ENCODE data around the gene ABR. TPM values are rescaled to one million over a fixed set of nuclear protein-coding genes. Genes with fewer than 3 reads are reported as not detected.

Gene ABR
- total RNA-seq, 1 donor from 2014 or later, result 92.7 TPM

GRCh38 chr17:1027044-1027443, 152.7 kb downstream of the ABR start:
- H3K27me3 Mint-ChIP-seq (ENCODE audit: insufficient read depth, low read depth), result no peaks in the 10 kb centered on the region
- H3K9me3 Mint-ChIP-seq, result no peaks in the 10 kb centered on the region
- H3K27me3 ChIP-seq, result peaks cover 17% of the 10 kb centered on the region
- peaks cover 20% of the 10 kb centered on the region for H3K4me1 Mint-ChIP-seq
- peaks cover 8% of the 10 kb centered on the region for H3F3A ChIP-seq (ENCODE audit: low read depth)
- H3K9ac ChIP-seq, result no peak overlapping the region
- H3K4me1 ChIP-seq, result peaks cover 14% of the 10 kb centered on the region
- peaks cover 4% of the 10 kb centered on the region for H3K36me3 Mint-ChIP-seq
- no peaks in the 10 kb centered on the region for H3K9me3 ChIP-seq (ENCODE audit: low read depth)
- no peak overlapping the region for H3K4me3 ChIP-seq
- H3K4me2 ChIP-seq, result no peak overlapping the region
- no peak for DNase-seq (ENCODE audit: low spot score)
- H3K36me3 ChIP-seq, result no peaks in the 10 kb centered on the region
- no peak overlapping the region for H3K4me3 Mint-ChIP-seq
- H3K79me2 ChIP-seq (ENCODE audit: low read depth), result no peaks in the 10 kb centered on the region
- no peak for TF ChIP-seq EZH2 (IDR thresholded peaks at IDR 0.05)
- TF ChIP-seq EZH2phosphoT487 (IDR thresholded peaks at IDR 0.05), result no peak
- no peak for TF ChIP-seq CTCF (IDR thresholded peaks at IDR 0.05)
- no peak overlapping the region for H2AFZ ChIP-seq (replicated peaks)
- H3K27ac ChIP-seq, result no peak overlapping the region
- H3K27ac Mint-ChIP-seq, result no peak overlapping the region
- peaks cover 30% of the 10 kb centered on the region for H4K20me1 ChIP-seq (ENCODE audit: low read depth)

- Histone ChIP-seq H3K79me2 (ENCODE audit: low read depth) (no peaks in the 10 kb centered on the region), H3K27ac (no peak overlapping the region), H3K36me3 (no peaks in the 10 kb centered on the region), H3K9me3 (ENCODE audit: low read depth) (no peaks in the 10 kb centered on the region), H2AFZ (replicated peaks) (no peak overlapping the region), H3K4me1 (peaks cover 12% of the 10 kb centered on the region), H4K20me1 (ENCODE audit: low read depth) (peaks cover 28% of the 10 kb centered on the region), H3F3A (ENCODE audit: low read depth) (peaks cover 8% of the 10 kb centered on the region), H3K4me2 (no peak overlapping the region), H3K4me3 (no peak overlapping the region), H3K27me3 (peaks cover 12% of the 10 kb centered on the region), H3K9ac (no peak overlapping the region)
- no peak overlapping the region for H3K4me3 Mint-ChIP-seq
- H3K27ac Mint-ChIP-seq, result no peak overlapping the region
- peaks cover 20% of the 10 kb centered on the region for H3K4me1 Mint-ChIP-seq
- H3K36me3 Mint-ChIP-seq, result peaks cover 4% of the 10 kb centered on the region
- DNase-seq (ENCODE audit: low spot score), result no peak
- no peaks in the 10 kb centered on the region for H3K27me3 Mint-ChIP-seq (ENCODE audit: insufficient read depth, low read depth)
- TF ChIP-seq EZH2phosphoT487 (IDR thresholded peaks at IDR 0.05) (no peak), EZH2 (IDR thresholded peaks at IDR 0.05) (no peak), CTCF (IDR thresholded peaks at IDR 0.05) (no peak)
- no peaks in the 10 kb centered on the region for H3K9me3 Mint-ChIP-seq
Measured at GRCh38 chr17:1026599-1026975, 153.2 kb downstream of the ABR start.

- no peak for DNase-seq (ENCODE audit: low spot score)
- Histone ChIP-seq H3K36me3 (no peaks in the 10 kb centered on the region), H4K20me1 (ENCODE audit: low read depth) (peaks cover 27% of the 10 kb centered on the region), H2AFZ (replicated peaks) (no peak overlapping the region), H3K4me1 (peaks cover 12% of the 10 kb centered on the region), H3K4me3 (no peak overlapping the region), H3K27me3 (peaks cover 6% of the 10 kb centered on the region), H3K9ac (no peak overlapping the region), H3K4me2 (no peak overlapping the region), H3F3A (ENCODE audit: low read depth) (peaks cover 6% of the 10 kb centered on the region), H3K9me3 (ENCODE audit: low read depth) (no peaks in the 10 kb centered on the region), H3K79me2 (ENCODE audit: low read depth) (no peaks in the 10 kb centered on the region), H3K27ac (no peak overlapping the region)
- Mint-ChIP-seq H3K27me3 (ENCODE audit: insufficient read depth, low read depth) (no peaks in the 10 kb centered on the region), H3K27ac (peak overlapping the region; percentile 9), H3K36me3 (peaks cover 4% of the 10 kb centered on the region), H3K4me3 (no peak overlapping the region), H3K4me1 (peaks cover 20% of the 10 kb centered on the region), H3K9me3 (no peaks in the 10 kb centered on the region)
- no peak for TF ChIP-seq EZH2 (IDR thresholded peaks at IDR 0.05)
- no peak for TF ChIP-seq EZH2phosphoT487 (IDR thresholded peaks at IDR 0.05)
- no peak for TF ChIP-seq CTCF (IDR thresholded peaks at IDR 0.05)
Measured at GRCh38 chr17:1025733-1026598, 153.8 kb downstream of the ABR start.
